SIG-M5 (cell line): ENCODE results near the gene TP53BP1.
"Not testable (repeated sequence)": the region's sequence is repeated elsewhere in the genome, so short reads cannot be mapped to it uniquely, and the experiment has no call there.

Experiments
- DNase-seq: peaks from one replicate; lab custom pipeline; 2025; lab: John Stamatoyannopoulos, UW

Gene TP53BP1, protein sequence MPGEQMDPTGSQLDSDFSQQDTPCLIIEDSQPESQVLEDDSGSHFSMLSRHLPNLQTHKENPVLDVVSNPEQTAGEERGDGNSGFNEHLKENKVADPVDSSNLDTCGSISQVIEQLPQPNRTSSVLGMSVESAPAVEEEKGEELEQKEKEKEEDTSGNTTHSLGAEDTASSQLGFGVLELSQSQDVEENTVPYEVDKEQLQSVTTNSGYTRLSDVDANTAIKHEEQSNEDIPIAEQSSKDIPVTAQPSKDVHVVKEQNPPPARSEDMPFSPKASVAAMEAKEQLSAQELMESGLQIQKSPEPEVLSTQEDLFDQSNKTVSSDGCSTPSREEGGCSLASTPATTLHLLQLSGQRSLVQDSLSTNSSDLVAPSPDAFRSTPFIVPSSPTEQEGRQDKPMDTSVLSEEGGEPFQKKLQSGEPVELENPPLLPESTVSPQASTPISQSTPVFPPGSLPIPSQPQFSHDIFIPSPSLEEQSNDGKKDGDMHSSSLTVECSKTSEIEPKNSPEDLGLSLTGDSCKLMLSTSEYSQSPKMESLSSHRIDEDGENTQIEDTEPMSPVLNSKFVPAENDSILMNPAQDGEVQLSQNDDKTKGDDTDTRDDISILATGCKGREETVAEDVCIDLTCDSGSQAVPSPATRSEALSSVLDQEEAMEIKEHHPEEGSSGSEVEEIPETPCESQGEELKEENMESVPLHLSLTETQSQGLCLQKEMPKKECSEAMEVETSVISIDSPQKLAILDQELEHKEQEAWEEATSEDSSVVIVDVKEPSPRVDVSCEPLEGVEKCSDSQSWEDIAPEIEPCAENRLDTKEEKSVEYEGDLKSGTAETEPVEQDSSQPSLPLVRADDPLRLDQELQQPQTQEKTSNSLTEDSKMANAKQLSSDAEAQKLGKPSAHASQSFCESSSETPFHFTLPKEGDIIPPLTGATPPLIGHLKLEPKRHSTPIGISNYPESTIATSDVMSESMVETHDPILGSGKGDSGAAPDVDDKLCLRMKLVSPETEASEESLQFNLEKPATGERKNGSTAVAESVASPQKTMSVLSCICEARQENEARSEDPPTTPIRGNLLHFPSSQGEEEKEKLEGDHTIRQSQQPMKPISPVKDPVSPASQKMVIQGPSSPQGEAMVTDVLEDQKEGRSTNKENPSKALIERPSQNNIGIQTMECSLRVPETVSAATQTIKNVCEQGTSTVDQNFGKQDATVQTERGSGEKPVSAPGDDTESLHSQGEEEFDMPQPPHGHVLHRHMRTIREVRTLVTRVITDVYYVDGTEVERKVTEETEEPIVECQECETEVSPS (N-terminal part only)

DNA sequence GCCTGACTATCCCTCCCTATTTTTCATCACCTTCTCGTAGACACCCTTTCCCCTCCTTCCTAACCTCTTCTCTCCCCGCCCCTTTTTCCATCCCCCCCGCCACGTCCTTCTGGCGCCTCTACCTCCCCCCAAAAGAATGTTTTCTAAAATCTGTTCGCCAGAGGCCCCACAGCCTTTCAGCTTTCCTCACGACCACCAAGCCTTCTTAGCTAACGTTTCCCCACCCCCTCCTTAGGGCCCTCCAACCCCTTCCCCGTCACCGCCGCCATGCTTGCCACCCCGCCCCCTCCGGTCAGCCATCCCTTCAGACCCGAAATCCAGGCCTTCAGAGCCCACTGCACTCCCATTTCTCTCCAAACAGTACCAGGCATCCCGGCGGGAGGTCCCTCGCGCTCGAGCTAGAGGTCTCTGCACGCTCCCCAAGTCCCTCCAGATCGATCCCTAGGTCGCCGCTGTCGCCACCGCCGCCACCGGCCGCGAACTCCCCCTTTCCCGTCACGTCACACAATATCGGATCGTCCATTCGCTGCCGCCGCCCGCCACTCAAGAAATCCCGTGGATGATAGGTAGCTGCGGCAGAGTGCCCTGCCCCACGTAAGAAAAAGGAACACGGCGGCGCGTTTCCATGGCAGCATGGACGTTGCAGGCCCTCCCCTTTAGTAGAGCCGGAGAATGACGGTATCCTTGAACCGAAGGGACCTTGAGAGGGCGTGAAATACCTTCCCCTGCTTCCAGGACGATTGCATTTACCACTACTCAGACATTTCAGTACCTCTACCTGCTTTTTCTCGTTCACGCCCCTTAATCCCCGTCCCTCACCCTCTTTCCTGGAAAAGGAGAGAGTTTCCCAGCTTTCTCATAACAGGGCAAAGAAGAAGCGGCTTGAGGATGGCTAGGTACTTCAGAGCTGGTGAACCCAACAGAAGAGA is at the start of gene TP53BP1:
TSS of gene TP53BP1 (minus strand) at position 484 of the 929 bp plus-strand sequence. CDS start at position 371, 113 bp downstream.
- peak; percentile 69 for DNase-seq

DNA sequence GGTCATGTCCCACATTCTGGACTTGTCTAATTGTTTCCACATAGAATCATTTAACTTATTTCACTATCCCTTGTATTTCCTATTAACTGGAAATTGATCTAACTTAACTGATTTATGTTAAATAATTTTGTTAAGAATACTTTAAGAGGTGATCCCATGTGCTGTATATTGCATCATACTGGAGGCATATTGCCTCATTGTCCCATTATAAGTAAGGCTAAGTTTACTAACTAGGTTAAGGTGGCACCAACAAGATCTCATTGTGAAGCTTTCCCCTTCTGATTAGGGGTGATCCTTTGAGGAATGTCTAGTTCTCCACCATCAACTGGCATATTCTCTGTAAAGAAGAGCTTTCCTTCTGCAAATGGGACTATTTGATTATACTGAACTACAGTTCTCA is 48.8 kb upstream of the TP53BP1 start:
- no peak for DNase-seq

DNA sequence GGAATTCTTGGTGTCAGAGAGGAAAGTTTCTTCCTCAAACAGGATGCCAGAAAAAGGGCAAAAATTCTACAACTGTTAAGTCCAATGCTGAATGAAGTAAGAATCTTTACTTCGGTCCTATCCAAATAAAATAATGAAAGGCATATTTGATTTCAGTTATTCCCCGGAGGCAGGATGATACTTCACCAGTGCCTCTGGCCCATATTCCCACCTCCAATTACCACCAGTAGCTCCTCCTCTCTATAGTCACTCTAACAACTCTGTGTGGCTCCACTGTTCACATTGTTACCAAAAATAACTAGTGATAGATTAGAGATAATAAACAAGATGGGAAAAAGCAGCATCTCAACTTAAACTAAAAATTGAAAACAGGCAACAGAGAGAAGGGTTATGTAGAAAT is 45.1 kb upstream of the TP53BP1 start:
- DNase-seq = no peak

DNA sequence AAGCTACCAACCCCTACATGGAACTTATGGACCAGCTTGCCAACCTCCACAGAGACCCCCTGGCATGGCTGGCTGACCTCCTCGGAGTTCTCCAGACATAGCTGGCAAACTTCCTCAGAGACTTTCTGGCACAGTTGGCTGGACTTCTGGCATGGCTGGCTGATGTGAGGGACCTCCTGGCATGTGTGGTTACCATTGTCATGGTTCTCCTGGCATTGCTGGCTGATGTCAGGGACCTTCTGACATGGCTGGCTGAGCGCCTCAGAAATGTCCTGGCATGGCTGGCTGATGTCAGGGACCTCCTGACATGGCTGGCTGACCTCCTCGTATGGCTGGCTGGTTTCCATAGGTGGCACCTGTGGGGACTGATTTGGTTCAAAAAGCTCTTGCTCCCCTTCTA is 41.9 kb upstream of the TP53BP1 start:
- DNase-seq = no peak

DNA sequence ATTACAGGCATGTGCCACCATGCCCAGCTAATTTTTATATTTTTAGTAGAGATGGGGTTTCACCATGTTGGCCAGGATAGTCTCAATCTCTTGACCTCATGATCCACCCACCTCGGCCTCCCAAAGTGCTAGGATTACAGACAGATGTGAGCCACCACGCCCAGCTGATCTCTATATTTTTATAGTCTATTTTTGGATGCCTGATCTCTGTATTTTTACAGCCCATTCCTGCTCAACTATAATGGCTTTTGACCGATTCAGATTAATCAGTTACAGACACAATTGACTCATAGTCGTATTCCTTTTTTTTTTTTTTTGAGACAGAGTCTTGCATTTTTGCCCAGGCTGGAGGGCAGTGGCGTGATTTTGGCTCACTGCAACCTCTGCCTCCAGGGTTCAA is 39.9 kb upstream of the TP53BP1 start:
- DNase-seq = not testable (repeated sequence)

DNA sequence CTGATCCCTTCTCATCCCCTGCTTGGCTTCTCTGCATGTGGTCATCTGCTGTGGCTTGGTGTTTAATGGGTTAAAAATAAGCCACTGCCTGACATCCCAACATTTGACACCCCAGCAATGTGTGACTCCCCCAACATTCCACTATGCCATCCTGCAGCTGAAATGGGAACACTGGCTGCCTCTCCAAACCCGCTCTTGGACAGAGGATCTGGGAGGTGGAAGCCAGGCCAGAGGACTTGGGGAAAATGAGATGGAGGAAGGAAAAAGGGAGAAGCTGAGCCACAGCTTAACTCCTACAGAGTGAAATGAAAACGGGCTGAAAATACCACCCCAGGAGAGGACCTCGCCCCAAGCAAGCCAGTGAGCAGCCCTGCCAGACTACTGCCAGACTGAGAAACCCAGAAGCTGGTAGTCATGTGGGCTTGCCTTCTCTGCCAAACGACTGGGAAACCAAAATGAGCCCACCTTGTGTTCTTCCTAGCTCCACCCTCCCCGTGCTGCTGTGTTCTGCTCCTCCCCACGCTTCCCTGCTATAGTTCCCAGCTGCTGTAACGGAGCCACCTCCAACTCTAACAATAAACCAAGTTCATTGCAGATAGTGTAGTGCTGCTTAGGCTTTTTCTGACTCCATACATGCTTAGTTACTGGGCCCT is 38.2 kb upstream of the TP53BP1 start:
- no peak for DNase-seq

DNA sequence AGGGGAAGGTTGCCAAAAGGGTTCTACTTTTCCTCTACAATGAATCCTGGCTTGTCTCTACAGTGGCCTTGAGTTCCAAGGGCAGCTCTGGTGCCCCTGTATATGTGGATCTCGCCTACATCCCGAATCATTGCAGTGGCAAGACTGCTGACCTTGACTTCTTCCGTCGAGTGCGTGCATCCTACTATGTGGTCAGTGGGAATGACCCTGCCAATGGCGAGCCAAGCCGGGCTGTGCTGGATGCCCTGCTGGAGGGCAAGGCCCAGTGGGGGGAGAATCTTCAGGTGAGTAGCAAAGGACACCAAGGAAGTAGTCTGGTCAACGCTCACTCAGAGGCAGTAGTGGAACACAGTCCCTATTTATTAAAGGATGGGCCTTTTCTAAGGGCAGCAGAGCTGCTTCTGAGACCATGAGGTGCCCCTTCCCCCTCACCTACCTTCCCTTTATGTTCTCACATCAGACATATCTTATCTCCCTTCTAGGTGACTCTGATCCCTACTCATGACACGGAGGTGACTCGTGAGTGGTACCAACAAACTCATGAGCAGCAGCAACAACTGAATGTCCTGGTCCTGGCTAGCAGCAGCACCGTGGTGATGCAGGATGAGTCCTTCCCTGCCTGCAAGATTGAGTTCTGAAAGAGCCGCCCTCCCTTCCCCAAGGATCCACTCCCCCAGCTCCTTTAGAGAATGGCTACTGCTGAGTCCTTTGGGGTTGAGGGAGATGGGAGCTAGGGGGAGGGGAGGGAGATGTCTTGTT is 36.8 kb upstream of the TP53BP1 start:
- DNase-seq = no peak

DNA sequence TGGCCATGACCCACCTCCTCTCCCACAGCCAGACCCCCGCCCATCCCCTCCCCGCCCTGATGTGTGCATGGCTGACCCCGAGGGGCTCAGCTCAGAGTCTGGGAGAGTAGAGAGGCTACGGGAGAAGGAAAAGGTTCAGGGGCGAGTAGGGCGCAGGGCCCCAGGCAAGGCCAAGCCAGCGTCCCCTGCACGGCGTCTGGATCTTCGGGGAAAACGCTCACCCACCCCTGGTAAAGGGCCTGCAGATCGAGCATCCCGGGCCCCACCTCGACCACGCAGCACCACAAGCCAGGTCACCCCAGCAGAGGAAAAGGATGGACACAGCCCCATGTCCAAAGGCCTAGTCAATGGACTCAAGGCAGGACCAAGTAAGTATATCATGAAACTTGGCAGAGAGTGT is 36.2 kb upstream of the TP53BP1 start:
- DNase-seq = no peak

DNA sequence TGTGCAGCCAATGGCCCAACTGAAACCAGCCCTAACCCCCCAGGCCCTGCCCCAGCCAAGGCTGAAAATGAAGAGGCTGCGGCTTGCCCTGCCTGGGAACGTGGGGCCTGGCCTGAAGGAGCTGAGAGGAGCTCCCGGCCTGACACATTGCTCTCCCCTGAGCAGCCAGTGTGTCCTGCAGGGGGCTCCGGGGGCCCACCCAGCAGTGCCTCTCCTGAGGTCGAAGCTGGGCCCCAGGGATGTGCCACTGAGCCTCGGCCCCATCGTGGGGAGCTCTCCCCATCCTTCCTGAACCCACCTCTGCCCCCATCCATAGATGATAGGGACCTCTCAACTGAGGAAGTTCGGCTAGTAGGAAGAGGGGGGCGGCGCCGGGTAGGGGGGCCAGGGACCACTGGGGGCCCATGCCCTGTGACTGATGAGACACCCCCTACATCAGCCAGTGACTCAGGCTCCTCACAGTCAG is 35.6 kb upstream of the TP53BP1 start:
- no peak for DNase-seq

DNA sequence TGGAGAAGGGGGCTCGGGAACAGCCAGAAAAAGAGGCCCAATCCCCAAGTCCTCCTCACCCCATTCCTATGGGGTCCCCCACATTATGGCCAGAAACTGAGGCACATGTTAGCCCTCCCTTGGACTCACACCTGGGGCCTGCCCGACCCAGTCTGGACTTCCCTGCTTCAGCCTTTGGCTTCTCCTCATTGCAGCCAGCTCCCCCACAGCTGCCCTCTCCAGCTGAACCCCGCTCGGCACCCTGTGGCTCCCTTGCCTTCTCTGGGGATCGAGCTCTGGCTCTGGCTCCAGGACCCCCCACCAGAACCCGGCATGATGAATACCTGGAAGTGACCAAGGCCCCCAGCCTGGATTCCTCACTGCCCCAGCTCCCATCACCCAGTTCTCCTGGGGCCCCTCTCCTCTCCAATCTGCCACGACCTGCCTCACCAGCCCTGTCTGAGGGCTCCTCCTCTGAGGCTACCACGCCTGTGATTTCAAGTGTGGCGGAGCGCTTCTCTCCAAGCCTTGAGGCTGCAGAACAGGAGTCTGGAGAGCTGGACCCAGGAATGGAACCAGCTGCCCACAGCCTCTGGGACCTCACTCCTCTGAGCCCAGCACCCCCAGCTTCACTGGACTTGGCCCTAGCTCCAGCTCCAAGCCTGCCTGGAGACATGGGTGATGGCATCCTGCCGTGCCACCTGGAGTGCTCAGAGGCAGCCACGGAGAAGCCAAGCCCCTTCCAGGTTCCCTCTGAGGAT is 35.0 kb upstream of the TP53BP1 start:
- DNase-seq = no peak

DNA sequence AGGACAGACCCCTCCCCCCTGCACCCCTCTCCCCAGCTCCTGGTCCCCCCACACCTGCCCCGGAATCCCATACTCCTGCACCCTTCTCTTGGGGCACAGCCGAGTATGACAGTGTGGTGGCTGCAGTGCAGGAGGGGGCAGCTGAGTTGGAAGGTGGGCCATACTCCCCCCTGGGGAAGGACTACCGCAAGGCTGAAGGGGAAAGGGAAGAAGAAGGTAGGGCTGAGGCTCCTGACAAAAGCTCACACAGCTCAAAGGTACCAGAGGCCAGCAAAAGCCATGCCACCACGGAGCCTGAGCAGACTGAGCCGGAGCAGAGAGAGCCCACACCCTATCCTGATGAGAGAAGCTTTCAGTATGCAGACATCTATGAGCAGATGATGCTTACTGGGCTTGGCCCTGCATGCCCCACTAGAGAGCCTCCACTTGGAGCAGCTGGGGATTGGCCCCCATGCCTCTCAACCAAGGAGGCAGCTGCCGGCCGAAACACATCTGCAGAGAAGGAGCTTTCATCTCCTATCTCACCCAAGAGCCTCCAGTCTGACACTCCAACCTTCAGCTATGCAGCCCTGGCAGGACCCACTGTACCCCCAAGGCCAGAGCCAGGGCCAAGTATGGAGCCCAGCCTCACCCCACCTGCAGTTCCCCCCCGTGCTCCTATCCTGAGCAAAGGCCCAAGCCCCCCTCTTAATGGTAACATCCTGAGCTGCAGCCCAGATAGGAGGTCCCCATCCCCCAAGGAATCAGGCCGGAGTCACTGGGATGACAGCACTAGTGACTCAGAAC is 34.3 kb upstream of the TP53BP1 start:
- DNase-seq = no peak

DNA sequence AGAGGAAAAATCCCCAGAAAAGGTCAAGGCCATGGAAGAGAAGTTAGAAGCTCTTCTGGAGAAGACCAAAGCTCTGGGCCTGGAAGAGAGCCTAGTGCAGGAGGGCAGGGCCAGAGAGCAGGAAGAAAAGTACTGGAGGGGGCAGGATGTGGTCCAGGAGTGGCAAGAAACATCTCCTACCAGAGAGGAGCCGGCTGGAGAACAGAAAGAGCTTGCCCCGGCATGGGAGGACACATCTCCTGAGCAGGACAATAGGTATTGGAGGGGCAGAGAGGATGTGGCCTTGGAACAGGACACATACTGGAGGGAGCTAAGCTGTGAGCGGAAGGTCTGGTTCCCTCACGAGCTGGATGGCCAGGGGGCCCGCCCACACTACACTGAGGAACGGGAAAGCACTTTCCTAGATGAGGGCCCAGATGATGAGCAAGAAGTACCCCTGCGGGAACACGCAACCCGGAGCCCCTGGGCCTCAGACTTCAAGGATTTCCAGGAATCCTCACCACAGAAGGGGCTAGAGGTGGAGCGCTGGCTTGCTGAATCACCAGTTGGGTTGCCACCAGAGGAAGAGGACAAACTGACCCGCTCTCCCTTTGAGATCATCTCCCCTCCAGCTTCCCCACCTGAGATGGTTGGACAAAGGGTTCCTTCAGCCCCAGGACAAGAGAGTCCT is 33.4 kb upstream of the TP53BP1 start:
- DNase-seq = no peak

DNA sequence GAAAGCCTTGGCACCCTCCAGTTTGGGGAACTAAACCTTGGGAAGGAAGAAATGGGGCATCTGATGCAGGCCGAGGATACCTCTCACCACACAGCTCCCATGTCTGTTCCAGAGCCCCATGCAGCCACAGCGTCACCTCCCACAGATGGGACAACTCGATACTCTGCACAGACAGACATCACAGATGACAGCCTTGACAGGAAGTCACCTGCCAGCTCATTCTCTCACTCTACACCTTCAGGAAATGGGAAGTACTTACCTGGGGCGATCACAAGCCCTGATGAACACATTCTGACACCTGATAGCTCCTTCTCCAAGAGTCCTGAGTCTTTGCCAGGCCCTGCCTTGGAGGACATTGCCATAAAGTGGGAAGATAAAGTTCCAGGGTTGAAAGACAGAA is 32.2 kb upstream of the TP53BP1 start:
- DNase-seq = no peak

DNA sequence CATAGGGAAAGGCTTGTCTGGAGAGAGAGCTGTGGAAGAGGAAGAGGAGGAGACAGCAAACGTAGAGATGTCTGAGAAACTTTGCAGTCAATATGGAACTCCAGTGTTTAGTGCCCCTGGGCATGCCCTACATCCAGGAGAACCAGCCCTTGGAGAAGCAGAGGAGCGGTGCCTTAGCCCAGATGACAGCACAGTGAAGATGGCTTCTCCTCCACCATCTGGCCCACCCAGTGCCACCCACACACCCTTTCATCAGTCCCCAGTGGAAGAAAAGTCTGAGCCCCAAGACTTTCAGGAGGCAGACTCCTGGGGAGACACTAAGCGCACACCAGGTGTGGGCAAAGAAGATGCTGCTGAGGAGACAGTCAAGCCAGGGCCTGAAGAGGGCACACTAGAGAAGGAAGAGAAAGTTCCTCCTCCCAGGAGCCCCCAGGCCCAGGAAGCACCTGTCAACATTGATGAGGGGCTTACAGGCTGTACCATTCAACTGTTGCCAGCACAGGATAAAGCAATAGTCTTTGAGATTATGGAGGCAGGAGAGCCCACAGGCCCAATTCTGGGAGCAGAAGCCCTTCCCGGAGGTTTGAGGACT is 31.4 kb upstream of the TP53BP1 start:
- no peak for DNase-seq

DNA sequence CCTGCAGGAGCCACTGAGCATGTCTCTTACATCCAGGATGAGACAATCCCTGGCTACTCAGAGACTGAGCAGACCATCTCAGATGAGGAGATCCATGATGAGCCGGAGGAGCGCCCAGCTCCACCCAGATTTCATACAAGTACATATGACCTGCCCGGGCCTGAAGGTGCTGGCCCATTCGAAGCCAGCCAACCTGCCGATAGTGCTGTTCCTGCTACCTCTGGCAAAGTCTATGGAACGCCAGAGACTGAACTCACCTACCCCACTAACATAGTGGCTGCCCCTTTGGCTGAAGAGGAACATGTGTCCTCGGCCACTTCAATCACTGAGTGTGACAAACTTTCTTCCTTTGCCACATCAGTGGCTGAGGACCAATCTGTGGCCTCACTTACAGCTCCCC is 30.7 kb upstream of the TP53BP1 start:
- DNase-seq = no peak

DNA sequence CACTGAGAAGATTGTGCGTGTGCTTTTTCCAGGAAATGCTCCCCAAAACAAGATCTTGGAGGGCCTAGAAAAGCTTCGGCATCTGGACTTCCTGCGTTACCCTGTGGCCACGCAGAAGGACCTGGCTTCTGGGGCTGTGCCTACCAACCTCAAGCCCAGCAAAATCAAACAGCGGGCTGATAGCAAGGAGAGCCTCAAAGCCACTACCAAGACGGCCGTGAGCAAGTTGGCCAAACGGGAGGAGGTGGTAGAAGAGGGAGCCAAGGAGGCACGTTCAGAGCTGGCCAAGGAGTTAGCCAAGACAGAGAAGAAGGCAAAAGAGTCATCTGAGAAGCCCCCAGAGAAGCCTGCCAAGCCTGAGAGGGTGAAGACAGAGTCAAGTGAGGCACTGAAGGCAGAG is 29.3 kb upstream of the TP53BP1 start:
- DNase-seq = no peak

DNA sequence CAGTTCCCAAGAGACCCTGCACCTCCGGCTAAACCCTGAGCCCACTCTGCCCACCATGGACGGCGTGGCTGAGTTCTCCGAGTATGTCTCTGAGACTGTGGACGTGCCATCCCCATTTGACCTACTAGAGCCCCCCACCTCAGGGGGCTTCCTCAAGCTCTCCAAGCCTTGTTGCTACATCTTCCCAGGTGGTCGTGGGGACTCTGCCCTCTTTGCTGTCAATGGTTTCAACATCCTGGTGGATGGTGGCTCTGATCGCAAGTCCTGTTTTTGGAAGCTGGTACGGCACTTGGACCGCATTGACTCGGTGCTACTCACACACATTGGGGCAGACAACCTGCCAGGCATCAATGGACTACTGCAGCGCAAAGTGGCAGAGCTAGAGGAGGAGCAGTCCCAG is 28.5 kb upstream of the TP53BP1 start:
- no peak for DNase-seq
